ENCODE data around the gene CD320. TPM values are rescaled to one million over a fixed set of nuclear protein-coding genes. Genes with fewer than 3 reads are reported as not detected.
A peak's percentile ranks its signal among the peaks of the same experiment; 100 is the strongest.

Gene CD320
- total and polyA plus RNA-seq, 2 experiments from 2014 or later = 87.0 to 124 TPM

- TF ChIP-seq REST (IDR thresholded peaks at IDR 0.05; ENCODE audit: unreplicated experiment) = no peak
- no peak for TF ChIP-seq ZNF331 (CRISPR knock-in tag; IDR thresholded peaks at IDR 0.05; ENCODE audit: low read depth)
- TF ChIP-seq STAT1 (IDR thresholded peaks at IDR 0.05; ENCODE audit: unreplicated experiment) = no peak
- no peak for TF ChIP-seq ZNF114 (CRISPR knock-in tag; IDR thresholded peaks at IDR 0.05)
- TF ChIP-seq POLR2AphosphoS5 (IDR thresholded peaks at IDR 0.05; ENCODE audit: low read depth) = no peak
- TF ChIP-seq CTCF (conservative IDR thresholded peaks at IDR 0.05; ENCODE audit: low read depth in 2 of 2) = no peak
- no peak for TF ChIP-seq ETS1 (IDR thresholded peaks at IDR 0.05)
Observed at GRCh38 chr19:8305798-8306197, 2.4 kb downstream of the CD320 start (continued).

GRCh38 chr19:8304841-8305621, 3.1 kb downstream of the CD320 start:
- Histone ChIP-seq H4K20me1 (replicated peaks; ENCODE audit: insufficient read depth) (no peaks in the 10 kb centered on the region; the same call in 1 of the 2 replicates), H3K4me1 (ENCODE audit: insufficient read depth) (peaks cover 11% of the 10 kb centered on the region; the same call in 1 of the 2 replicates), H3K36me3 (ENCODE audit: insufficient read depth) (no peaks in the 10 kb centered on the region; the same call in 1 of the 2 replicates), H3K4me2 (no peak overlapping the region), H3K27ac (ENCODE audit: low read depth) (no peak overlapping the region), H3F3A (replicated peaks; ENCODE audit: low read depth) (peaks cover 14% of the 10 kb centered on the region), H3K27me3 (ENCODE audit: insufficient read depth) (no peaks in the 10 kb centered on the region), H3K9me2 (ENCODE audit: insufficient read depth) (no peaks in the 10 kb centered on the region), H3K79me2 (replicated peaks; ENCODE audit: insufficient read depth) (peaks cover 17% of the 10 kb centered on the region), H3K4me3 (no peak overlapping the region), H2AFZ (no peak overlapping the region)
- peak; percentile 71 for ATAC-seq
- H3K4me1 Mint-ChIP-seq = peaks cover 13% of the 10 kb centered on the region
- peaks cover 15% of the 10 kb centered on the region for H3K27me3 Mint-ChIP-seq (ENCODE audit: insufficient read depth, low read depth, poor library complexity)
- peaks cover 35% of the 10 kb centered on the region for H3K36me3 Mint-ChIP-seq (ENCODE audit: low read depth)
- peak; percentile 94 for DNase-seq (ENCODE audit: low spot score)
- peak overlapping the region; percentile 38; the same call in 1 of the 2 replicates for H3K27ac Mint-ChIP-seq
- H3K4me3 Mint-ChIP-seq = no peak overlapping the region
- H3K9me3 Mint-ChIP-seq = no peaks in the 10 kb centered on the region
- TF ChIP-seq ZNF331 (CRISPR knock-in tag; IDR thresholded peaks at IDR 0.05; ENCODE audit: low read depth) = no peak
- no peak for TF ChIP-seq ZNF462 (CRISPR knock-in tag; IDR thresholded peaks at IDR 0.05)
- no peak for TF ChIP-seq EZH2phosphoT487 (IDR thresholded peaks at IDR 0.05; ENCODE audit: unreplicated experiment)
